AG09309 (cell line): Measurements from ENCODE around the gene CRTAC1.

Source experiments
- DNase-seq: peaks from one replicate; pipeline ENCODE4 v3.0.0-alpha.2; 2010; ENCODE audit warnings: low read depth
- H3K4me3 ChIP-seq: 2 replicates; pipeline ENCODE4 v1.5.1; 2011; ENCODE audit warnings: mild to moderate bottlenecking, low read depth, low read length, moderate library complexity; ENCODE audit not compliant: control insufficient read depth
- CTCF ChIP-seq: IDR thresholded peaks from 2 replicates; pipeline ENCODE4 v1.5.1; 2011; ENCODE audit warnings: mild to moderate bottlenecking, low read depth, low read length, inconsistent platforms; ENCODE audit not compliant: insufficient read depth, control insufficient read depth; ENCODE audit errors: missing control alignments

The CRTAC1 gene

DNA sequence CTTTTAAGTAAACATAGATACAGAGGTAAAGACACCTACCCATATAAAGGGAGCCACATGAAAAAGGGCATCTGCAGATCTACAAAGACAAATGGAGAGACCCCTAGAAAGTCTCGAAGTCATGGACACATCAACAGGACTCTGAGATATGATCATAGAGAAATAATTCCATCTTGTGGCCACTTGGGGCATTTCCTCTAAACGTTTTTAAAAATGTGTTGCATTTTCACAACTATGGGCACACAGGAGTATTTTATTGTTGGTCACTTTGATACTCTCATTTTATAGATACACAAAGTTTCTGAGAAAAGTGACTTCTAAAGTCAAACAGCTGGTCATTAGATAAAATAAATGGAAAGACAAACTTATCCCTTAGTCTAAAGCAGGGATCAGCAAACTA lies 87.1 kb downstream of the CRTAC1 start:
- no peak overlapping the region for H3K4me3 ChIP-seq
- TF ChIP-seq CTCF: no peak
- DNase-seq: no peak

- no peak for DNase-seq
- H3K4me3 ChIP-seq: no peak overlapping the region
- no peak for TF ChIP-seq CTCF
Measured at GRCh38 chr10:97940534-97940933, 89.9 kb downstream of the CRTAC1 start.

GRCh38 chr10:97939446-97939990 lies 90.9 kb downstream of the CRTAC1 start:
- DNase-seq: no peak
- no peak for TF ChIP-seq CTCF
- no peak overlapping the region for H3K4me3 ChIP-seq

DNA sequence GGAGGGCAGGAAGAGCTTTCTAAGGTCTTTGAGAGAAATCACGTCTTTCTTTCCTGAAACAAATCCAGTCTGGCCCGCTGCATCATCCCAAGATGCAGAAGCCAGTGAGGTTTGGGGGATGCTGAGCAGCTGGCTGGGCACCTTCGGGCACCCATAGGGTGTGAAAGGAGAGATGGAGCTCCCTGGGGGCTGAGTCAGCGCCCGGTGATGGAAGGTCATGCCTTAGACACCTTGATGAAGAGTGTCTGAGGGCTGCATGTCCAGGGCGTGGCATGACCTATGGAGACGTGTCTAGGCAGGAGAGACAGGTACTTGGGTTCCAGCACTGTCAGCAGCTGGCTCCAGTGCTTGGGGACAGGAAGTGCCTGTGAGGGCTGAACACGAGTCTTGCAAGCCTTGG lies 92.5 kb downstream of the CRTAC1 start:
- no peak for DNase-seq
- no peak for TF ChIP-seq CTCF
- H3K4me3 ChIP-seq: no peak overlapping the region

DNA sequence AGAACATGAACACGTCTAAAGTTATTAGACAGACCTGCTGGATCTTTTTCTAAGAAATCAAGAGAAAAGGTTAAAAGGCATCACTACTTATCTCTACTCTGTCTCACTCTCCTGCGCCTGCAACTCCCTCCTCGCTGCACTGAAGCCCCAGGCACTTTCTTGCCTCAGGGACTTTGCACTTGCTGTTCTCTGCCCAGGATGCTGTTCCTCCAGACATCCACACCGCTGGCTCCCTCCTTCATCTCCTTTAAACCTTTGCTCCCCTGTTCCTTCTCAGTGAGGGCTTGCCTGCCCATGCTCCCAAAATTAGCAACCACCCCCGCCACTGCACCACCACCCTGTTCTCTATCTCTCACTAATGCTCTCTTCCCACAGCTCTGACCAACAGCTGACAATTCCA lies 93.4 kb downstream of the CRTAC1 start:
- no peak for TF ChIP-seq CTCF
- no peak for DNase-seq
- H3K4me3 ChIP-seq: no peak overlapping the region

- H3K4me3 ChIP-seq: no peak overlapping the region
- no peak for TF ChIP-seq CTCF
- no peak for DNase-seq
Measured at GRCh38 chr10:97936126-97936525, 94.3 kb downstream of the CRTAC1 start.

- no peak for DNase-seq
- H3K4me3 ChIP-seq: no peak overlapping the region
- TF ChIP-seq CTCF: no peak
Measured at GRCh38 chr10:97932932-97933530, 97.4 kb downstream of the CRTAC1 start.
